ENCODE measurements around the gene SALL1. TPM values are rescaled to one million over a fixed set of nuclear protein-coding genes. Genes with fewer than 3 reads are reported as not detected.
A peak's percentile ranks its signal among the peaks of the same experiment; 100 is the strongest.

Gene SALL1
- total RNA-seq, 1 experiment from 2014 or later, result 101 TPM

- peak overlapping the region; percentile 93 for H3K4me2 ChIP-seq (ENCODE audit: insufficient read depth, insufficient read length, low read length)
- WGBS (ENCODE audit: extremely low coverage, insufficient read length, low lambda C conversion rate), result no CpG with 5 or more reads among the region's 61 CpGs
- TF ChIP-seq CTCF (conservative IDR thresholded peaks at IDR 0.05), result no peak
- Mint-ChIP-seq H3K9me3 (no peaks in the 10 kb centered on the region; a peak in 2 of 5 replicates), H3K36me3 (ENCODE audit: insufficient read depth in 1 of 3, low read depth in 3 of 3) (peaks cover 0 to 24% (median 14%) of the 10 kb centered on the region in 3 experiments; a peak in 5 of 7 replicates), H3K27me3 (ENCODE audit: low read depth) (peaks cover 34% of the 10 kb centered on the region), H3K4me1 (peaks cover 51 to 53% of the 10 kb centered on the region in 2 experiments), H3K27ac (no peak overlapping the region; a peak in 2 of 7 replicates), H3K4me3 (peak overlapping the region; percentile 91 to 96)
- peaks cover 4% of the 10 kb centered on the region for H3K4me1 ChIP-seq (ENCODE audit: insufficient read depth, low read length)
- H3K9me3 ChIP-seq (ENCODE audit: control insufficient read depth, low read depth, low read length), result no peaks in the 10 kb centered on the region
- no peak overlapping the region for H3K56ac ChIP-seq (ENCODE audit: insufficient read length, low read depth, low read length)
- H3K4ac ChIP-seq (ENCODE audit: low read depth, low read length), result no peak overlapping the region
- no peak overlapping the region for H3K23ac ChIP-seq (ENCODE audit: insufficient read length, low read depth, low read length)
- DNase-seq, result peak; percentile 88
- H2AFZ ChIP-seq (ENCODE audit: low read length), result no peak overlapping the region
- no peak overlapping the region for H4K91ac ChIP-seq (ENCODE audit: insufficient read length, low read depth, low read length)
- H2AK5ac ChIP-seq (ENCODE audit: insufficient read length, low read length), result no peak overlapping the region
- H3K79me2 ChIP-seq (ENCODE audit: insufficient read depth, low read length), result peaks cover 21% of the 10 kb centered on the region; the same call in 1 of the 2 replicates
- no peaks in the 10 kb centered on the region for H3K79me1 ChIP-seq (ENCODE audit: insufficient read depth, low read depth, low read length, poor library complexity, severe bottlenecking)
- H2BK20ac ChIP-seq (ENCODE audit: low read depth, low read length, poor library complexity, severe bottlenecking), result no peak overlapping the region
- no peak overlapping the region for H4K5ac ChIP-seq (ENCODE audit: insufficient read length, low read depth, low read length)
- H3K18ac ChIP-seq (ENCODE audit: insufficient read length, low read depth, low read length), result no peak overlapping the region
- H3T11ph ChIP-seq (ENCODE audit: low read length), result no peak overlapping the region
- peaks cover 12% of the 10 kb centered on the region; the same call in 1 of the 2 replicates for H3K27me3 ChIP-seq (ENCODE audit: insufficient read depth, low read length)
- H3K27ac ChIP-seq (ENCODE audit: insufficient read length, low read depth, low read length), result no peak overlapping the region
- peaks cover 55% of the 10 kb centered on the region for H3K23me2 ChIP-seq (ENCODE audit: insufficient read length, low read depth, low read length, poor library complexity, severe bottlenecking)
- H2BK5ac ChIP-seq (ENCODE audit: insufficient read length, low read length), result no peak overlapping the region
- no peak overlapping the region for H3K9ac ChIP-seq (ENCODE audit: extremely low read depth, insufficient read length, low read length)
- no peak overlapping the region for H2BK120ac ChIP-seq (ENCODE audit: low read depth, low read length, poor library complexity, severe bottlenecking)
- peak overlapping the region; percentile 83; the same call in 1 of the 2 replicates for H3K14ac ChIP-seq (ENCODE audit: insufficient read depth, low read length)
- H4K8ac ChIP-seq (replicated peaks; ENCODE audit: insufficient read length, low read depth, low read length), result no peak overlapping the region
- H2BK15ac ChIP-seq (ENCODE audit: low read depth, low read length), result no peak overlapping the region
- no peaks in the 10 kb centered on the region for H4K20me1 ChIP-seq (ENCODE audit: control insufficient read depth, insufficient read depth, insufficient read length)
- no peak overlapping the region for H2BK12ac ChIP-seq (ENCODE audit: insufficient read length, low read depth, low read length)
These were observed 428 bp upstream of the SALL1 start for GRCh38 chr16:51151435-51151960.
